Right kidney (tissue), 1 donor: ENCODE data around the gene KIF26A.
"Not testable (repeated sequence)": the region's sequence is repeated elsewhere in the genome, so short reads cannot be mapped to it uniquely, and the experiment has no call there.

Experiments used
- DNase-seq: peaks from one replicate; pipeline ENCODE4 v3.0.0-alpha.2; 2016

The KIF26A gene

DNA sequence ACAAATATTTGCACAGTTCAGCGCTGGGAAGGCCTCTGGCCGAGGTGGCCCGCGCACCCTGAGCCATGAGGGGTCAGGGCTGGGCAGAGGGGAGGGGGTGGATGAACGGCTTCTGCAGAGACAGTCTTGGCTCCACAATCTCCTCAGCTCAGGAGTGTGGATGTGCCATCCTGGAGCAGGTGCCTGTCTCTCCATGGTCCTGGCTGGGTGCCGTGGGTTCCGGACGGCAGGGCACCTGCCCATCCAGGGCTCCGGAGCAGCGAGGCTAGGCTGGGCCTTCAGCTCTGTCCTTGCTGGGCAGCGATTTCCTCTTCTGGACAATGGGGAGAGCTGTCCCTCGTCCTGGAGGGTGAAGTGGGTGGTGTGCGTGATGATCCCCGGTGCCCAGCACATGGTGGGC is 55.6 kb downstream of the KIF26A start:
- no peak for DNase-seq

DNA sequence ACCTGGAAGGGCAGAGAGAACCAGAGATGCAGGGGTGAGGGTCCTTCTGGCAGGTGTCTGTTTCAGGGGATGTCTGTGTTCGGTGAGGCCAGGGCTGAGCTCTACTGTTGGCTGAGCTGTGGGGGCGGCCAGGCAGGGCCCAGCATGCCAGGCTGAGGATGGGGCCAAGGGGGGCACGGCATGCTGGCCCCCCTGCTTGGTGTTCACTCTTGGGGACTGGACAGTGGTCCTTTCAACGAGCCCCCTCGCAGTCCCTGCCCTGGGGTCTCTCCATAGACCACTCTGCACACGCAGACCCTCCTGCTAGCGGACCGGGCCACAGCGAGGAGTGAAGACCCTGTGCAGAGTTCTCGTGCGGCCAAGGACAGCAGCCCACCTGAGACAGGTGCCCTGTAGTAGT is 56.3 kb downstream of the KIF26A start:
- DNase-seq: no peak

DNA sequence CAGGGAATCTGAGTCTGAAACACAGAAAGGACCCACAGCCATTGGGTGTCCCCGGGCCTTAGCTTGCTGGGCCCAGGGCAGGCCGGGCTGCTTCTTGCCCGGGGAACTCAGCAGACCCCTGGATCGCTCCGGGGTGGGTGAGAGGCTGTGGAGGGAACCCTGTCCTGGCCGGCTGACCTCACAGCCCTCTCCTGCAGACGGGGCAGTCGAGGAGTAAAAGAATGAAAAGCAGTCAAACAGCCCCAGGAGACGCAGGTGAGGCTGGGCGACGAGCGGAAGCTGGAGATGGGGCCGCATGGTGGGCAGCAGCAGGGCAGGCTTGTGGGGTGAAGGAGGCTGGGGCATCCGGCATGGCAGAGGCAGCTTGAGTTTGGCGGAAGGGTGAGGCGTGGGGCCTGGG is 57.0 kb downstream of the KIF26A start:
- no peak for DNase-seq

DNA sequence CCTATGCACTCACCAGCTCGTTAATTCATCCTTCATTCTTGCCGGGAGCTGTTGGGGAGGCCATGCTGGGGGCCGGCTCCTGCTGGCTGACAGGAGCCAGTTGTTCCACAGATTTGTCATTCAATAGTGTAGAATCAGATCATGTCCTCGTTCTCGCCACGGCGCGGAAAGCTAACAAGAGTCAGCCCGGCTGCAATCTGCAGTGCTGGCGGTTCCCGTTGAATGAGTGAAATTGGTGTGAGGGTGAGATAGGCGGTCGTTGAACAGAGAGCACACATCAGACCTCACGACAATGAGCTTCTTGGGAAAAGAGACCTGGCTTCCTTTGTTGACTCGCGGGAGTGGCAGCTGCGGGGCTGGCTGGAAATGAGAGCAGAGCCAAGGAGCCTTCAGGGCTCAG is 57.5 kb downstream of the KIF26A start:
- no peak for DNase-seq

DNA sequence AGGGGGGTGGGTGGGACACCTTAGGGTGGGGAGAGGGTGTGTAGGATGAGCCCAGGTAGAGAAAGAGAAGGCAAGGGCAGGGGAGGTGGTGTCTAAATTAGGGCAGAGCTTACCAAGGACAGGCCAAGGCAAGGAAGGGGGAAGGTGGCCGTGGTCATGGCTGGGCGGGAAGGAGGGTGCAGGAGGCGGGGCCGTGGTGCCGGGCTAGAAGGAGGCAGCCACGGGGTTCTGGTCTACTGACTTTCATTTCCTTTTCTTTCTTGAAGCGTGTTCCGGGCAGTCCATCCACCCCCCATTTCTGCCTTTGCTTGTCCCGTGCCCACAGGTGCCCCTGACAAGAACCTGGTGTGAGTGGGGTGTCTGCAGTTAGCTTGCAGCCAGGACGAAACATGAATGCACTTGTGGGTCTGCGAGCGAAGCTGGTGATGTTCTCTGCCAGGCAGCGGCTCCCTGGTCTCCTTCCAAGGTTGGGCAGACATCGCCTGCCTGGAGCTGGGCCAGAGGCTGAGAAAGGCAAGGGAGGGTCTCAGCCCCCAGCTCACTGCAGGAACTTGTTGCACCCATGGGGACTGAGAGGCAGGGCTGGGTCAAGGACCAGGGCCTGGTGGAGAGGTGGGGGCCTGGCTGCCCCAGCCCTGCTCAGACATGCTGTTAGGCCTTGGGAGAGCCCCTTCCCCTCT is 58.2 kb downstream of the KIF26A start:
- DNase-seq: no peak

DNA sequence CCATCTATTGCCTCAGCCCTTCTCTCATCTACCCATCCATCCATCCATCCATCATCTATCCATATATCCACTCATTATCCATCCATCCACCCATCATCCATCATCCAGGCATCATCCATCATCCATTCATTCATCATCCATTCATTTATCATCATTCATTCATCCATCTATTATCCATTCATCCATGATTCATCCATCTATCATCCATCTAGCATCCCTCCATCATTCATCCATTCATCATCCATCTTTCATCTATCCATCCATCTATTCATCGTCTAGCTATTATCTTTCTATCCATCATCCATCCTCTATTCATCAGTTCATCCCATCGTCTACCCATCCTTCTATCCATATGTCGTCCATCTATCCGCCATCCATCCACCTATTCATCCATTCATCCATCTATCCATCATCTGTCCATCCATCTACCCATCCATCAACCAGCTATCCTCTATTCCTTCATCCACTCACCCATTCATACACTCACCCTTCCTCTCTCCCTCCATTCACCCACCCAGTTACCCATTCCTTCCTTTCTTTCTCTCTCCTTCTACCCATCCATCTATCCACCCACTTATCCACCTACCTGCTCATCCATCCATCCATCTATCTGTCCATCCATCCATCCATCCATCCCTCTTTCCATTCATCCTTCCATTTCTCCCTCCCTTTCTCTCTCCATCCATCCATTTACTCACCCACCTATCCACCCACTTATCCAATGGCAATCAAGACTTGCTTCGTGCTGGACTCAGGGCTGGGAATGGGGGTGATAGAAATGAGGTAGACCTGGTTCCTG is 59.3 kb downstream of the KIF26A start:
- DNase-seq: no peak

DNA sequence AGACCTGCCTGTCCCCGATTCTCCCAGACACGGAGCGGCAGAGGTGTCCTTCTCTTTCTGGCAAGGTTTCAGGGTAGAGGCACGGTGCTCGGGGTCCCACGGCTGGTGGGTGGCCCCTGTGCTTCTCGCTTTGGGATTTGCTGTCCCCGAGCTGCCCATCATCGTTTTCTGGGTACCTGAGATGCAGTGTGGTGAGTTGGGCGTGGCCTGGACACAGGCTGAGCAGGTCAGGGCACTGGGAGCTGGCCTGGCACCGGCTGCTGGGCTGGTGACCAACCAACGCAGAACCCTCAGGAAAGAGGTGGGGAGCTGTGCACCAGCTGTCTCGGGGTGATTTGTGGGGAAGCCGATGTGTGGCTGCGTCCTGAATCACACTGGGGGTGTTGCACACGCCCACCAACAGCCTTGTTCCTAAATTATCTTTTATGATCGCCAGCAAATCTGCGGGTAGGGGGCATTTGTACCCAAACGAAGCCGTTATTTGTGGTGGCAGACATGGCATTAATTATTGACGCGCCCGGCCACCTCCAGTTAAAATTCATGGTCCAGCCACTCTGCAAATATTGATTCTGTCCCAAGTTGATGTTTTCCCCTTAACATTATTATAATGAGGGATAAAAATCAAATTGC is 61.0 kb downstream of the KIF26A start:
- no peak for DNase-seq

DNA sequence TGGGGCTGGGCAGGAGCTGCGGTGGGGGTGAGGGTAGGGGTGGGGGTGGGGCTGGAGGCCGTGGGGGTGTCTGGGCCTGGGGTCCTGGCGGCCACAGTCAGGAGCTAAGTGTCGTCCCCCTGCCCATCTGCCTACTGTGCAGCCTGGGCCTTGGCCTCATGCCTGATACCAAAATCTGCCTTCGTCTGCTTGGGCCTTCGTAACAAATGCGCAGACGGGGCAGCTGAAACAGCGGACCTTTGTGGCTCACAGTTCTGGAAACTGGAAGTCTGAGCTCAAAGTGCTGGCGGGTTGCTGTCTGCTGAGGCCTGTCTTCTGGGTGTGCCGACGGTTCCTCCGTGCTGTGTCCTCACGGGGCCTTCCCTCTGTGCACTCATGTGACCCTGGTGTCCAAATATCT is 61.7 kb downstream of the KIF26A start:
- no peak for DNase-seq

DNA sequence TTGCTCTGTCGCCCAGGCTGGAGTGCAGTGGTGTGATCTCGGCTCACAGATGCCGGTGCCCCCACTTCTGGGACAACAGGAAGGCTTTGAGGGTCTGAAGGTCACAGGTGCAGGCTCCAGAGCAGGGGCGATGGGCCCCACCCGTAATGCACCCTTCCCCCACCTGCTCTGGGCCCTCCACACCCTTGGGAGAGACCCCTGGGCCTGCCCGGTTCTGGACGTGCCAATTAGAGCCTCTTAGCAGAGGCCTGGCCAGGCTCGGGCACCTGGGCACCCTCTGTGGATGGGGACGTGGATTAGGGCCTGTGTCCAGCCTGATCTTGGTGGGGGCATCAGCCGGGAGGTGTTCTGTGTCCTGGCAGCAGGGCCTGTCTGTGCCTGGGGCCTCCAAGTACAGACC is 62.2 kb downstream of the KIF26A start:
- DNase-seq: no peak

DNA sequence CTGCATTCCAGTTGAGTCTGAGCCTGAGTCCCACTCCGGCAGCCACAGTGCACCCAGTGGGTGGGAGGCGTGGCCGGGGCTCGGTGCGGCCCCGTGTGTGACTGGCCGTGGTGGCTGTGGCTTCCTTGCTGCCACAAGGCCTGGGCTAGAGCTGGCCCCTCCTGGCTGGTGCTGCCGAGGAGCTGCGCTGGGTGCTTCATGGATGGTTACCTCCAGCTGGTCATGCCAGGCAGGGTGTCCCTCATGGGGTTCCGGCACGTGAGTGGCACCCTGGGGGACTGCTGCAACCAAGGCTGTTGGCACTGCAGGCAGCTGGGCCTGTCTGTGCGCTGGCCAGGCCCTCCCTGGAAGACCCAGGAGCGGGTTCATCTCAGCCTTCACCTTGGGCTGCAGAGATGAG is 62.7 kb downstream of the KIF26A start:
- DNase-seq: no peak

DNA sequence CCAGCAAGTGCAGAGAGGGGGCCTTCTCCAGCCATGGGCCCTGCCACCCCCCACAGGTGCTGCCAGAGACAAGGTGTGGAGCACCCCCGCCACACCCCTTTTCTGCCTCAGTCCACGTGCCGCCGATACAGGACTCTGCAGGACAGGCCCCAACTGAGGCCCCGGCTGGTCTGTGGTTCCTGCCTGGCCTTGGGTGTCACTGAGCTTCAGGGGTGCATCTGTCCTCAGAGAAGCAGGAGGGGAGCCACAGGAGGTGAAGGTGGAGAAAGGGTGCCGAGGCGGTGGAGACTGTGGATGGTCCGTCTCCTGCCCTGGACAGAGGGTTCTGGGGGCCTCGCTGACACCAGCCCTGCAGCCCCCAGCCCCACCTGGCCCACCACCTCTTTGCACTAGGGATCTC is 63.1 kb downstream of the KIF26A start:
- DNase-seq: no peak

DNA sequence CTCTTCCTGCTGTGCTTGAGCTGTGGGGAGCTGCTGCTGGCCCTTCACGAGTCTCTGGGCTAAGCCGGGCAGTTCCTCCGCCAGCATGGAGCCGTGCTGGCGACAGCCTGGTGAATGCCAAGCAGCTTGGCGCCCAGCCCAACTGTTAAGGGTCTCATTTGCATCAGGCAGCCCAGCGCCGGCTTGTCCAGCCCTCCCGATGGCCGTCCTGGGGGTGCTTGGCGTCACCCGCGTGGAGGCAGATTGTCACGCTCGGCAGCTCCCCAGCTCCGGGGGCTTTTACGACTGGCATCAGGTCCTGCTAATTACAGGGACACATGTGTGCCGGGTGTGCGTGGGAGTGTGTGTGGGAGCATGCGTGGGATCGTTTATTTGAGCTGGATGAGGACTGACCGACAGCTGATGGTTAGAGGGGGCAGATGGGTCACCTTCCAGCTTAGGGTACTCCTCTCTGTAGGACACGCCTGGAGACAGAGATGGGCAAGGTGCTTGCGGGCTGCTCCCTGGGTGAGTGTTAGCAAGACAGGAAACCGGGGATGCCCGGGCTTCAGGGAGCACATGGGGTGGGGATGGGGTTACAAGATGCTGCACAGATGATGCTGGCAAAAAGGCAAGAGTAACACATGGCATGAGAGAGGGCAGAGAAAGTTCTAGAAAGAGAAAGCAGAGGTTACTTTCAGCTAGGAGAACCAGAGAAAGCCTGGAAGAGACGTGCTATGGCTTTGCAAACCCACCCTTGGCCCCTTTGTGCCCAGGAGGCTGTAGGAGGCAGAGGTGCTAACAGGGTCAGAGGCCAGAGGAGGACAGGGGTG is 64.1 kb downstream of the KIF26A start:
- DNase-seq: no peak

DNA sequence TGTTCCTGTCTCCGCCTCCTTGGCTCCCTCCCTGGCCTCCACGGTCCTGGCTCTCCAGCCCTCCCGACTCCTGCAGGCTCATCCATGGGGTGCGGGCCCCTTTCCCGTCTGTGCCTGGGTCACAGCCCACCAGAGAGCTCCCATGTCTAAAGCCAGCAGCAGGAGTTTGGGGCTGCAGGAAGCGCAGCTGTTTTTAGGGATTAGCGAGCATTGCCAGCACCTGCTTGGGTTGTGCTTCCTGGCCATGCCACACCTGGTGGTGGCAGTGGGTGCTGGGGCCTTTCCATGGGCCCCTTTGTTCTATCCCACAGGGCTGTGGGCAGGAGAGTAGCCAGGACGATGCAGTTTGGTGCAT is 64.7 kb downstream of the KIF26A start:
- no peak for DNase-seq

DNA sequence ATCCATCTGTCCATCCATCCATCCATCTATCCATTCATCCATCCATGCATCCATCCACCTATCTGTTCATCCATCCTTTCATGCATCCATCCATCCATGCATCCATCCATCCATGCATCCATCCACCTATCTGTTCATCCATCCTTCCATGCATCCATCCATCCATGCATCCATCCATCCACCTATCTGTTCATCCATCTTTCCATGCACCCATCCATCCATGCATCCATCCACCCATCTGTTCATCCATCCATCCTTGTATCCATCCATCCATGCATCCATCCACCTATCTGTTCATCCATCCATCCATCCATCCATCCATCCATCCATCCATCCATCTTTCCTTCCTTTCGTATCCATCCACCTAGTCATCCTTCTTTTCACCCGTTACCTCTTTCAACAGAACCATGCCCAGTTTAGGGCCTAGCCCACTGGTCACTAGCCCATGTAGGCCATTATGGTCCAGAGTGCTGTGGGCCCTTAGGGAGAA is 66.3 kb downstream of the KIF26A start:
- no peak for DNase-seq

DNA sequence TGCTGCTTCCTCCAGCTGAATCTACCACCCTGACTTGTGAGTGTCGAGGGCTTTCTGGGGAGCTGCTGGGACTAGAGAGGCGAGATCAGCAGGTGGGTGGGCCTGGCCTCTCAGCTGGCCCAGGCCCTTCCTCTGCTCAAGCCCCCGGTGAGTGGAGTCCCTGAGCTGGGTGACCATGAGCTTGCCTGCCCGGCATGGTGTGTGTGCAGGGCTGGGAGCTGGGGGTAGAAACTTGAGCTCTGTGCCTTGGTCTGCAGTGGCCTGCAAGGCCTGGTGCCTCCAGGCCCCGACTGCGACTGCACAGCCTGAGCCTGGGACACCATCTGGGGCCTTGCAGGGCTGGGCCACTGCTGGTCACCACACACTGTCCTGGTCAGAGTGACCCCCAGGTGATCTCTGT is 67.4 kb downstream of the KIF26A start:
- no peak for DNase-seq

DNA sequence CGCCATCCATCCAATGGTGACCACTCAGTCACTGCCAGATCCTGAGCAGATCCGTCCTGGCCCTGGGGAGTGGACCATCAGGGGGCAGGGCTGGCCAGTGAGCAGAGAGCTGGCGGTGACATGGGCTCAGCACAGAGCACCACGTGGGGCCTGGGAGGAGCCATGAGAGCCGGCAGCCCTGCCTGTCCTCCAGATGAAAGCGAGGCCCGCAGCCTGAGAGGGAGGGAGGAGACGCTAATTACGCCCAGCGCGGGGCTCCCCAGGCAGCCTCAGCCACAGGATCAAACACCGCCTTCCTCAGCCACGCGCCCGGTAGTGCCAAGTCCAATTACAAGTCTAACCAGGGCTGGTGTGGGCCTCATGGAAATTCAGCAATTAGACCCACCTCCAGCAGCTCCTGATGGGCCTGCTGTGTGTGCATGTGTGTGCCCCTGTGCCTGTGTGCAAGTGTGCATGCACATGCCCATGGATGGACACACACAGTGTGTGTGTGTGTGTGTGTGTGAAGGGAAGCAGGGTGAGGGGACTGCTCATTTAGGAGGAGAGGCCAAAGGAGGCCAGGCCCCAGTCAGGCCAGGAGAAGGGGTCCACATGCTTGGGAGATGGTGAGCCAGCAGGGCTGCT is 68.0 kb downstream of the KIF26A start:
- DNase-seq: no peak

DNA sequence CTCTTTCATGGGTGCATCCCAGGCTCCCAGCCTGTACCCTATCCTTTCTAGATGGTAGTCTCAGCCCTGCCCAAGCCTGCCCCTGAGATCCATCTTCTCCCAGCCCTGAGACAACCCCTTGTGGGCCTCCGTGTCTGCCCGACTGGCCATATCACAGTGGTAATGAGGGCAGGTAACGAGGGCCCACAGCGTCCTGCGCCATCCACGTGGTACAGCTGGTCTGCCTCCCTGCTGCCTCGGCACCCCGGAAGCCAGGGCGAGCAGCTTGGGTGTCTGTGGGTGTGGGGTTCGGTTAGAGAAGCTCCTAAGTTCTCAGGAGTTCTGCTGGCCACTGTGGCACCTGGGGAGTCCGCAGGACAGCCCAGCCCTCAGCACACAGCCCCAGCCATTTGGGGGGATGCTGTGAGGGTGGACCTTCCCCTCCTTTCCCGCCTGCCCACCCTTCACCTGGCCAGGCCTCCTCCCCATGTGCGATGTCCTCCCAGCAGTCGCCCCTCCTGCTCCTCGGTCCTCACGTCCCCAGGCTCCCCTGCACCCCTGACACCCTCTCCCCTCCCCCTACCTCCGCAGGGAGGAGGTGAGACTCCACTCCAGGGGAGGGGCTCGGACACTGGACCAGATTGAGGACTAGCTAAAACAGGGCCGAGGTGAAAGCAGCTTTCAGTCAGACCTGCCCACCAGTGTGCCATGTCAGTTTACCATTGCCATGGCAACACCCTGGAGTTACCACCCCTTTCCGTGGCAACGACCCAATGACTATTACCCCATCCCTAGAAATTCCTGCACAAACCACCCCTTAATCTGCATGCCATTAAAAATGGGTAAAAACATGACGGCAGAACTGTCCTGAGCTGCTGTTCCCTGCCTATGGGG is 69.0 kb downstream of the KIF26A start:
- DNase-seq: no peak

DNA sequence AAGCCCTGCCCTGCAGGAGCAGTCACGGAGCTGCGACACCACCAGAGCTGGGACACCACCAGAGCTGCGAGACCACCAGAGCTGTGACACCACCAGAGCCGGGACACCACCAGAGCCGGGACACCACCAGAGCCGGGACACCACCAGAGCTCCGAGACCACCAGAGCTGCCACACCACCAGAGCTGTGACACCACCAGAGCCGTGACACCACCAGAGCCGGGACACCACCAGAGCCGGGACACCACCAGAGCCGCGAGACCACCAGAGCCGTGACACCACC is 69.6 kb downstream of the KIF26A start:
- DNase-seq: not testable (repeated sequence)

DNA sequence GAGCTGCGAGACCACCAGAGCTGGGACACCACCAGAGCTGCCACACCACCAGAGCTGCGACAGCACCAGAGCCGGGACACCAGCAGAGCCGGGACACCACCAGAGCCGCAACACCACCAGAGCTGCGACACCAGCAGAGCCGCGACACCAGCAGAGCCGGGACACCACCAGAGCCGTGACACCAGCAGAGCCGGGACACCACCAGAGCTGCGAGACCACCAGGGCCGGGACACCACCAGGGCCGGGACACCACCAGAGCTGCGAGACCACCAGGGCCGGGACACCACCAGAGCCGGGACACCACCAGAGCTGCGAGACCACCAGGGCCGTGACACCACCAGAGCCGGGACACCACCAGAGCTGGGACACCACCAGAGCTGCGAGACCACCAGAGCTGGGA is 69.9 kb downstream of the KIF26A start:
- DNase-seq: not testable (repeated sequence)

DNA sequence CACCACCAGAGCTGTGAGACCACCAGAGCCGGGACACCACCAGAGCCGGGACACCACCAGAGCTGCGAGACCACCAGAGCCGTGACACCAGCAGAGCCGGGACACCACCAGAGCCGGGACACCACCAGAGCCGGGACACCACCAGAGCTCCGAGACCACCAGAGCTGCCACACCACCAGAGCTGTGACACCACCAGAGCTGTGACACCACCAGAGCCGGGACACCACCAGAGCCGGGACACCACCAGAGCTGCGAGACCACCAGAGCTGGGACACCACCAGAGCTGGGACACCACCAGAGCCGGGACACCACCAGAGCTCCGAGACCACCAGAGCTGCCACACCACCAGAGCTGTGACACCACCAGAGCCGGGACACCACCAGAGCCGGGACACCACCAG is 70.7 kb downstream of the KIF26A start:
- not testable (repeated sequence) for DNase-seq

DNA sequence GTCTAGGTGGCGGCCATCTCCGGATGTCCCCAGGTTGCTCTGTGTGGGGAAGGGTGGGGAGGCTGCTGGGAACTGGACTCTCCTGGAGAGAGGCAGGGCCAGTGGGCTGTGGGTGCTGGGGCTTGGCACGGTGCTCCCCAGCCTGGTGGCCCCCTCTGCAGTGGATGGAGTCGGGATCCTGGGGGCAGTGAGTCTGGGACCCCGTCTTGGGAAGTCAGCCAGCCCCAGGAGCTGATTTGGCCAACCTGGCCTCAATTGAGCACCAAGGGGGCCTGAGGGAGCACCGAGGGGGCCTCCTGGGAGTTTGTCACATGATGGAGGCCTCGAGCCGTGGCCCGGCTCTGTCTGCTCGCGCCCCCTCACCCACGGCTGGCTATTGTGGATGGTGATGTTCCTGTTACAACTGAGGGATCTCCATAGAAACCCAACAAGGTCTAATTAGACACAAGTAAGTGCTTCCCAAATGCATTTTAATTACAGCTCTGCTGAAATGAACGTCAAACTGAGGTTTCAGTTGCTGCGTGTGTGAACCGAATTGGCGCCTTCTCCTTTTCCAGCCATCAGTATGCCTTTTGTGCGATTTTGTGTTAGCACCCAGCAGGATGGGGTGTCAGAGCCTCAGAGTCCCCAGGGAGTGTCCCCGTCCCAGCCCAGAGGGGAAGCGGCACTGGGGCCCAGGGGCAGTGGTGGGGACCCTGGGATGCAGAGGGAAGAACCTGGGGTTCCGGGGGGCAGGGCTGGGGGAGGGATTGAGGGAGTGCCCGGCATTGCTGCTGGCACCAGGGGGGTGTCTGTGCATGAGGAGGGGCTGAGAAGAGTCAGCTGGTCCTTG is 71.8 kb downstream of the KIF26A start:
- no peak for DNase-seq
